Neutrophil (primary cell): ENCODE data around the gene C5AR1.
A peak's percentile ranks its signal among the peaks of the same experiment; 100 is the strongest.
"Not testable (repeated sequence)": the region's sequence is repeated elsewhere in the genome, so short reads cannot be mapped to it uniquely, and the experiment has no call there.

ENCODE experiments used
- H3K27ac ChIP-seq: fragments of 200-600 bp; sonication (generic); 2 replicates; pipeline ENCODE4 v1.5.1; 2016; ENCODE audit warnings: mild to moderate bottlenecking, moderate library complexity
- H3K27me3 ChIP-seq: fragments of 200-600 bp; sonication (generic); 2 replicates; pipeline ENCODE4 v1.6.0; 2016; ENCODE audit warnings: mild to moderate bottlenecking
- H3K36me3 ChIP-seq: fragments of 200-600 bp; sonication (generic); 2 replicates; pipeline ENCODE4 v1.5.1; 2017
- H3K4me1 ChIP-seq, 2 experiments: fragments of 200-600 bp in 1 of 2; sonication (generic) in 1 of 2; 1 replicate in 1 of 2; 2 replicates in 1 of 2; pipeline versions ENCODE4 v1.5.1 to v1.6.1; 2013 to 2016; ENCODE audit warnings: low read depth in 1 of 2, low read length in 1 of 2, mild to moderate bottlenecking in 1 of 2, moderate library complexity in 1 of 2; ENCODE audit not compliant: control insufficient read depth in 1 of 2, insufficient read depth in 1 of 2
- H3K4me3 ChIP-seq, 2 experiments: fragments of 200-600 bp in 1 of 2; sonication (generic) in 1 of 2; 1 replicate in 1 of 2; 2 replicates in 1 of 2; pipeline ENCODE4 v1.5.1; 2013 to 2016; ENCODE audit warnings: low read depth in 1 of 2, low read length in 1 of 2, mild to moderate bottlenecking in 1 of 2, moderate library complexity in 1 of 2
- H3K9me3 ChIP-seq: fragments of 200-600 bp; sonication (generic); 2 replicates; pipeline ENCODE4 v1.5.1; 2016
- CTCF ChIP-seq: fragments of 200-600 bp; sonication (generic); IDR thresholded peaks from 2 replicates; pipeline ENCODE4 v1.5.1; 2016; ENCODE audit warnings: antibody characterized with exemption

The C5AR1 gene

GRCh38 chr19:47358936-47359335 lies 49.3 kb downstream of the C5AR1 start:
- no peaks in the 10 kb centered on the region for H3K9me3 ChIP-seq
- peak overlapping the region; percentile 91 for H3K27ac ChIP-seq
- H3K36me3 ChIP-seq, result peaks cover 100% of the 10 kb centered on the region
- no peak for TF ChIP-seq CTCF
- H3K27me3 ChIP-seq, result no peaks in the 10 kb centered on the region
- H3K4me3 ChIP-seq, result no peak overlapping the region
- H3K4me1 ChIP-seq, result peaks cover 42 to 58% of the 10 kb centered on the region in 2 experiments

- Histone ChIP-seq H3K4me3 (no peak overlapping the region), H3K27me3 (no peaks in the 10 kb centered on the region), H3K27ac (peak overlapping the region; percentile 91), H3K4me1 (peaks cover 48 to 63% of the 10 kb centered on the region in 2 experiments), H3K9me3 (no peaks in the 10 kb centered on the region), H3K36me3 (peaks cover 100% of the 10 kb centered on the region)
- no peak for TF ChIP-seq CTCF
Observed at GRCh38 chr19:47362321-47362720, 52.7 kb downstream of the C5AR1 start.

- peaks cover 98% of the 10 kb centered on the region for H3K36me3 ChIP-seq
- peak overlapping the region; percentile 16 to 31 for H3K4me3 ChIP-seq
- peak overlapping the region; percentile 91 for H3K27ac ChIP-seq
- no peaks in the 10 kb centered on the region for H3K9me3 ChIP-seq
- no peaks in the 10 kb centered on the region for H3K27me3 ChIP-seq
- H3K4me1 ChIP-seq, result peaks cover 52 to 63% of the 10 kb centered on the region in 2 experiments
- TF ChIP-seq CTCF, result no peak
Observed at GRCh38 chr19:47363758-47364531, 54.3 kb downstream of the C5AR1 start.

- Histone ChIP-seq H3K4me1 (peaks cover 65 to 76% of the 10 kb centered on the region in 2 experiments), H3K27ac (peak overlapping the region; percentile 91), H3K36me3 (peaks cover 94% of the 10 kb centered on the region), H3K4me3 (peak overlapping the region in 1 of 2 experiments; percentile 31)
- not testable (repeated sequence) for H3K27me3 ChIP-seq, H3K9me3 ChIP-seq
Observed at GRCh38 chr19:47365455-47365854, 55.8 kb downstream of the C5AR1 start.

GRCh38 chr19:47370045-47370611 lies 60.5 kb downstream of the C5AR1 start:
- Histone ChIP-seq H3K36me3 (peaks cover 94% of the 10 kb centered on the region), H3K9me3 (no peaks in the 10 kb centered on the region), H3K4me3 (peak overlapping the region; percentile 34 to 49), H3K4me1 (peaks cover 47 to 73% of the 10 kb centered on the region in 2 experiments), H3K27ac (peak overlapping the region; percentile 94), H3K27me3 (no peaks in the 10 kb centered on the region)
- TF ChIP-seq CTCF, result peak; percentile 64

- Histone ChIP-seq H3K36me3 (peaks cover 94% of the 10 kb centered on the region), H3K4me1 (peaks cover 44 to 66% of the 10 kb centered on the region in 2 experiments), H3K9me3 (no peaks in the 10 kb centered on the region), H3K4me3 (peak overlapping the region; percentile 34 to 49), H3K27ac (peak overlapping the region; percentile 94), H3K27me3 (no peaks in the 10 kb centered on the region)
- no peak for TF ChIP-seq CTCF
Observed at GRCh38 chr19:47371261-47371660, 61.6 kb downstream of the C5AR1 start.
